ENCODE results near the gene AKAP6. TPM values are rescaled to one million over a fixed set of nuclear protein-coding genes. Genes with fewer than 3 reads are reported as not detected.
"Not testable (repeated sequence)": the region's sequence is repeated elsewhere in the genome, so short reads cannot be mapped to it uniquely, and the experiment has no call there.

Gene AKAP6
- total RNA-seq, 2 donors from 2014 or later: 112 to 117 TPM

GRCh38 chr14:32774214-32774613 lies 445.1 kb downstream of the AKAP6 start:
- Histone ChIP-seq H3K36me3 (peaks cover 14% of the 10 kb centered on the region), H3K4me1 (no peaks in the 10 kb centered on the region), H3K27ac (no peak overlapping the region), H3K9me3 (no peaks in the 10 kb centered on the region), H3K4me3 (no peak overlapping the region), H3K27me3 (no peaks in the 10 kb centered on the region)
- TF ChIP-seq, protein P1, sequence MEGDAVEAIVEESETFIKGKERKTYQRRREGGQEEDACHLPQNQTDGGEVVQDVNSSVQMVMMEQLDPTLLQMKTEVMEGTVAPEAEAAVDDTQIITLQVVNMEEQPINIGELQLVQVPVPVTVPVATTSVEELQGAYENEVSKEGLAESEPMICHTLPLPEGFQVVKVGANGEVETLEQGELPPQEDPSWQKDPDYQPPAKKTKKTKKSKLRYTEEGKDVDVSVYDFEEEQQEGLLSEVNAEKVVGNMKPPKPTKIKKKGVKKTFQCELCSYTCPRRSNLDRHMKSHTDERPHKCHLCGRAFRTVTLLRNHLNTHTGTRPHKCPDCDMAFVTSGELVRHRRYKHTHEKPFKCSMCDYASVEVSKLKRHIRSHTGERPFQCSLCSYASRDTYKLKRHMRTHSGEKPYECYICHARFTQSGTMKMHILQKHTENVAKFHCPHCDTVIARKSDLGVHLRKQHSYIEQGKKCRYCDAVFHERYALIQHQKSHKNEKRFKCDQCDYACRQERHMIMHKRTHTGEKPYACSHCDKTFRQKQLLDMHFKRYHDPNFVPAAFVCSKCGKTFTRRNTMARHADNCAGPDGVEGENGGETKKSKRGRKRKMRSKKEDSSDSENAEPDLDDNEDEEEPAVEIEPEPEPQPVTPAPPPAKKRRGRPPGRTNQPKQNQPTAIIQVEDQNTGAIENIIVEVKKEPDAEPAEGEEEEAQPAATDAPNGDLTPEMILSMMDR (IDR thresholded peaks at IDR 0.05): no peak
- no peak for DNase-seq (ENCODE audit: low spot score)

DNA sequence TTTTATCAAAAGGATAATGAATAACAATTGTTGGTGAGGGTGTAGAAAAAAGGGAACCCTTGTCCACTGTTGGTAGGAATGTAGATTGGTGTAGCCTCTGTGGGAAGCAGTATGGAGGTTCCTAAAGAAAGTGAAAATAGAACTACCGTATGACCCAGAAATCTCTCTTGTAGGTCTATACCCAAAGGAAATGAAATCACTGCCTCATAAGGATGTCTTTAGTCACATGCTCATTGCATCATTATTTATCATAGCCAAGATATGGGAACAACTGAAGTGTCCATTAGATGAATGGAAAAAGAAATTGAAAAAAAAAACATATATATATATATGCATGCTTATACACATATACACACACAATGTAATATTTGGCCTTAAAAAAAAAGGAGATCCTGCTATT lies 450.7 kb downstream of the AKAP6 start:
- Histone ChIP-seq H3K9me3 (no peaks in the 10 kb centered on the region), H3K36me3 (peaks cover under 1% of the 10 kb centered on the region), H3K27ac (no peak overlapping the region), H3K4me3 (no peak overlapping the region), H3K4me1 (no peaks in the 10 kb centered on the region), H3K27me3 (no peaks in the 10 kb centered on the region)
- no peak for DNase-seq (ENCODE audit: low spot score)
- TF ChIP-seq, protein P1 (IDR thresholded peaks at IDR 0.05): no peak

DNA sequence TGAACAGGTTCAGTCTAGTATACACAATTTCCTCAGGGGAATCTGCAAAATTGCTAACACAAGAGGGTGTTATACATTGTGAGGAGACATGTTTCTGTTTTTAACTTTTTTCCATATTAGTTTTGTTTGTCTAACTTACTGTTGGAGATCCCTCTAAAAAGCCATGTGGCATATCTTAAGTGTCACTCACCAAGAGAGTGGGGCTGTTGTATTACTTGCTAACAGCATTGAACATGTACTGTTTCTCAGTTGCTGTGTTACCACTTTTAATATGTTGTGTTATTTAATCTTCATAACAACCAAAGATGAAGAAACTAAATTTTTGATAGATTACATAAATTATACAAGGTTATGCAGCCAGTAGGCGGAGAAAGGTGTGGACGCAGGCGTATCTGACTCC lies 455.3 kb downstream of the AKAP6 start:
- H3K27ac ChIP-seq: no peak overlapping the region
- TF ChIP-seq, protein P1 (IDR thresholded peaks at IDR 0.05): no peak
- H3K4me1 ChIP-seq: no peaks in the 10 kb centered on the region
- no peaks in the 10 kb centered on the region for H3K36me3 ChIP-seq
- DNase-seq (ENCODE audit: low spot score): no peak
- no peaks in the 10 kb centered on the region for H3K9me3 ChIP-seq
- H3K4me3 ChIP-seq: no peak overlapping the region
- no peaks in the 10 kb centered on the region for H3K27me3 ChIP-seq

GRCh38 chr14:32785585-32785984 lies 456.5 kb downstream of the AKAP6 start:
- no peaks in the 10 kb centered on the region for H3K4me1 ChIP-seq
- DNase-seq (ENCODE audit: low spot score): no peak
- H3K27me3 ChIP-seq: no peaks in the 10 kb centered on the region
- TF ChIP-seq, protein P1 (IDR thresholded peaks at IDR 0.05): no peak
- H3K9me3 ChIP-seq: no peaks in the 10 kb centered on the region
- H3K36me3 ChIP-seq: no peaks in the 10 kb centered on the region
- no peak overlapping the region for H3K27ac ChIP-seq
- no peak overlapping the region for H3K4me3 ChIP-seq

DNA sequence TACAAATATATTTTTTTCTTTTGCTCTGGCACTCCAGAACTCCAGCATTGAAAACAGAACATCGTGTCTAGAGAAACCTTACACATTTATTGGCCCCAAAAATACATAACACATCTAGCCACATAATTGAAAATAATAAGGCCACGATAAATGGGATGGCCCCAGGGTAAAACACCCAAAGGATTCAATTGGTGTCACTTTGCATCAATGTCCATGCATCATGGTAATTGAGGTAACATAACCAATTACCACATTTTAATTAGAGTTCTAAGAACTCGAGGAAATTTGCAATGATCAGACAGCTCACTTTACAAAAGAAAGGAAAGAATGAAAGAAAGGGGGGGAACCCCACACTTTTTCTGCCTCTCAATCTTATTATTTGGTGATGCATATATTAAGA lies 457.8 kb downstream of the AKAP6 start:
- TF ChIP-seq, protein P1 (IDR thresholded peaks at IDR 0.05): no peak
- no peaks in the 10 kb centered on the region for H3K27me3 ChIP-seq

DNA sequence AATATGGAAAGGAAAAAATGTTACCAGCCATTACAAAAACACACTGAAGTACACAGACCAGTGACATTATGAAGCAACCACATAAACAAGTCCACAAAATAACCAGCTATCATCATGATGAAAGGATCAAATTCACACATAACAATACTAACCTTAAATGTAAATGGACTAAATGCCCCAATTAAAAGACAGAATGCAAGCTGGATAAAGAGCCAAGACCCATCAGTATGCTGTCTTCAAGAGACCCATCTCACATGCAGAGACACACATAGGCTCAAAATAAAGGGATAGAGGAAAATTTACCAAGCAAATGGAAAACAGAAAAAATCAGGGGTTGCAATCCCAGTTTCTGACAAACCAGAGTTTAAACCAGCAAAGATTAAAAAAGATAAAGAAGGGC lies 463.9 kb downstream of the AKAP6 start:
- not testable (repeated sequence) for H3K27me3 ChIP-seq; DNase-seq (ENCODE audit: low spot score); H3K4me1 ChIP-seq; H3K4me3 ChIP-seq; H3K36me3 ChIP-seq; H3K27ac ChIP-seq
- H3K9me3 ChIP-seq: peaks cover 0 to 20% of the 10 kb centered on the region in 2 donors

More for the DNA sequence above, 457.8 kb downstream of the AKAP6 start:
- H3K36me3 ChIP-seq: no peaks in the 10 kb centered on the region
- no peaks in the 10 kb centered on the region for H3K4me1 ChIP-seq
- H3K4me3 ChIP-seq: no peak overlapping the region
- DNase-seq (ENCODE audit: low spot score): no peak
- H3K27ac ChIP-seq: no peak overlapping the region
- peaks cover 0 to 4% of the 10 kb centered on the region in 2 donors for H3K9me3 ChIP-seq

Measured in right atrium auricular region (tissue), 2 donors.